Colonic mucosa (tissue), 4 donors: ENCODE measurements around the gene ZCCHC7. TPM values are rescaled to one million over a fixed set of nuclear protein-coding genes. Genes with fewer than 3 reads are reported as not detected.

Source experiments
- DNase-seq: peaks from one replicate; pipeline ENCODE4 v3.0.0-alpha.2; 2020
- H3K27ac ChIP-seq: fragments of 200-600 bp; one replicate; pipeline ENCODE4 v1.8.0; 2021
- H3K27me3 ChIP-seq: fragments of 200-600 bp; one replicate; pipeline ENCODE4 v1.8.0; 2021
- H3K36me3 ChIP-seq: fragments of 200-600 bp; one replicate; pipeline ENCODE4 v1.8.0; 2021
- H3K4me1 ChIP-seq: fragments of 200-600 bp; one replicate; pipeline ENCODE4 v1.8.0; 2021; ENCODE audit warnings: mild to moderate bottlenecking
- H3K4me3 ChIP-seq: fragments of 200-600 bp; one replicate; pipeline ENCODE4 v1.8.0; 2021
- H3K9ac ChIP-seq, 2 donors: one replicate each; pipeline ENCODE4 v1.7.0; 2013; ENCODE audit warnings: control low read depth in 2 of 2, low read depth in 2 of 2, low read length in 2 of 2
- H3K9me3 ChIP-seq: fragments of 200-600 bp; one replicate; pipeline ENCODE4 v1.8.0; 2021
- CTCF ChIP-seq: fragments of 200-600 bp; IDR thresholded peaks from one replicate; pipeline ENCODE4 v1.8.0; 2022; ENCODE audit warnings: antibody characterized with exemption, mild to moderate bottlenecking
- intact Hi-C: fragments of 100-400 bp; cut with DNase I; formaldehyde crosslinking; loops from one replicate; pipeline ENCODE4 v1.14.1; 2022
- total RNA-seq, 2 donors: library from RNA; stranded (reverse); fragmentation: NEBNext Ultra II Directional in 1 of 2; extraction: Animal tissue kit (Norgen Biotek cat#: 25700) in 1 of 2; gene quantifications; one replicate each; pipeline ENCODE4 v1.2.1, GENCODE V29; 2021
- donor health status: healthy.
- donor health status: DM: no; HTN: no; CAD: no.
- donor health status: DM: no; HTN: no; CAD: no.

ZCCHC7 gene
- total RNA-seq, 2 donors from 2014 or later: 14.6 to 15.9 TPM

DNA sequence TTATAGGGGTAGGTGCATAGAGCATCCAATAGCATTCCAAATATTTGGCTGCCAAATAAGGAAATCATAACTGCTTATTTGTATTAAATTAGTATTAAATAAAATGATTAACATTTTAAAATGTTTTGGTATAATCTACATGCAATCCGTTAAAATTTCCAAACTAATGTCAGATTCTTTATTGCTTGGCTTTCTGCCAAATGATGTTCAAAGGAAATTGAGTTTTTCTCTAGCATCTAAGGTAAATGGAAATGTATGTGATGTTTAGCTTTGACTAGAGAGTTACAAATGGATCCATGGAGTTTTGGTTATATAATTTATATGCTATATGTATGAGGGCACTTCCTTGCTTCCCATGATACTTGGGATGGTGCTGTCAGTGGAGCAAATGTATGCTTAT, 121.7 kb downstream of the ZCCHC7 start:
- Histone ChIP-seq H3K4me3 (no peak overlapping the region), H3K4me1 (no peaks in the 10 kb centered on the region), H3K27ac (no peak overlapping the region), H3K27me3 (no peaks in the 10 kb centered on the region), H3K36me3 (no peaks in the 10 kb centered on the region), H3K9ac (no peak overlapping the region), H3K9me3 (no peaks in the 10 kb centered on the region)
- intact Hi-C loops: no loop called here
- TF ChIP-seq CTCF: no peak
- no peak for DNase-seq

DNA sequence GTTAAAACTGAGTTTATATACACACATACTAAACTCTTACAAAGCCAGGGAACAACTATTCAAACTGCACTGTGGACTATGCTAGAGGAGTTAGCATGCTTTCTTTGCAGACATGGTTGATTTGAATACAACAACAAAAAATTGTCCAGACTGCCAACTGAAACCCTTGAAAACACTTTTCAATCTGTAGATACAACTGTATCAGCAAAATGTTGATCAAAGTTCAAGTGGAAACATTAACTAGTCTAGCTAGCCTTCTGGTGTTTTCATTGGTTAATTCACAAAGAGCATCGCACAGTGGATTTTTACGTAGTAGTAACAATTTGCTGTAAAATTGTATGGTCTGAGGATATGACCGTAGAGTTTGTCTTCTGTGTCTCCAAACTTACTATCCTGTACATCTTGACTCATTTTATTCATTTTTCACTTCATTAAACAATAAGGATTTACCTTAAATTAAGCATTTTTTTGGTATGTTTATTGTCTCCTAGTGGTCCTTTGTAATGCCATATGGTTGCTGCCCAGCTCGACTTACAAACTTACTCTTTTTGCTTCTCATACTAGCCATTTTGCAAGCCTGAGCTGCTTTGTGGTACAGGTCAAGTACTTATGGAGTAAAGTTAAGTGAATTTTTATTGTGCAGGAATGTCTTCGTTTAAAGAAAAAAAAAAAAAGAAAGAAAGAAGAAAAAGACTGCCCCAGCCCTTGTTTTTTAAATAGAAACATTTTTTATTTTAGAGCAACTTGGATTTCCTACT, 123.4 kb downstream of the ZCCHC7 start:
- no peak for DNase-seq
- no peak overlapping the region for H3K4me3 ChIP-seq
- H3K4me1 ChIP-seq: no peaks in the 10 kb centered on the region

DNA sequence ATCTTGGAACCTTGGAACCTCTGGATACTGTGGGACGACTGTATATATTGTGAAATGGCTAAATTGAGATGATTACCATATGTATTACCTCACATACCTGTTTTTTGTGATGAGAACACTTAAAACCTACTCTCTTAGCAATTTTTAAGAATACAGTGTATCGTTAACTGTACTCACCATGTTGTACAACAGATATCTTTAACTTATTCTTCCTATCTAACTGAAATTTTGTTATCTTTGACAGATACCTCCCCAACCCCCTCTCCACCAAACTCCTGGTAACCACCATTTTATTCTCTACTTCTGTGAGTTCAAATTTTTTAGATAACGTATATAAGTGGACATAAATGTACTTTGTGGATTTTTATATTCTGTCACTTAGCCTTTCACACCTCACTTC, 126.5 kb downstream of the ZCCHC7 start:
- H3K36me3 ChIP-seq: no peaks in the 10 kb centered on the region
- H3K4me3 ChIP-seq: no peak overlapping the region
- H3K27ac ChIP-seq: no peak overlapping the region
- H3K9ac ChIP-seq: no peak overlapping the region
- no peak for TF ChIP-seq CTCF
- DNase-seq: no peak
- no peaks in the 10 kb centered on the region for H3K27me3 ChIP-seq
- H3K9me3 ChIP-seq: no peaks in the 10 kb centered on the region
- intact Hi-C loops: no loop called here
- no peaks in the 10 kb centered on the region for H3K4me1 ChIP-seq

More for the DNA sequence above, 123.4 kb downstream of the ZCCHC7 start:
- Histone ChIP-seq H3K27me3 (no peaks in the 10 kb centered on the region), H3K36me3 (no peaks in the 10 kb centered on the region), H3K9me3 (no peaks in the 10 kb centered on the region), H3K9ac (no peak overlapping the region), H3K27ac (no peak overlapping the region)
- intact Hi-C loops: no loop called here
- TF ChIP-seq CTCF: no peak

GRCh38 chr9:37248651-37249163, 128.3 kb downstream of the ZCCHC7 start:
- intact Hi-C loops: no loop called here
- no peak overlapping the region for H3K27ac ChIP-seq
- H3K36me3 ChIP-seq: no peaks in the 10 kb centered on the region
- H3K4me3 ChIP-seq: no peak overlapping the region
- no peak for DNase-seq
- no peak for TF ChIP-seq CTCF
- H3K9me3 ChIP-seq: no peaks in the 10 kb centered on the region
- no peaks in the 10 kb centered on the region for H3K27me3 ChIP-seq
- no peak overlapping the region for H3K9ac ChIP-seq
- no peaks in the 10 kb centered on the region for H3K4me1 ChIP-seq

DNA sequence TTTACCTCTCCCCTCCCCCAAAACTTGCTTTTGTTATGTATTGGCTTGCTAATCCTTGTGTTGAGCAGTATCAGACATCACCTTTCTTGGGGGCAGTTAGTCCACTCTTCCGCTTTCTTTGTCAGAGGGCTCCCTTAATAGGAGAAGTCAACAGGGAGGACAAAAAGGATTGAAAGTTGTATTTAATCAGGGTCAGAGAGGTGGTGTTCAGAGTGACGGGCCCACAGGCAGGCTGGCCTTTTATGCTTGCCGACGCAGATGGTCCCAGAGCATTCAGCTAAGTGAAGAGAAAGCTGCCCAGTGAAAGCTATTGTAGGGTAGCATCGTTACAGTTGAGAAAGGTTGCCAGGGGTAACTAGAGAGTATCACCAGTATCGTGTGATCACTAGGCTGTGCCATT, 131.1 kb downstream of the ZCCHC7 start:
- H3K36me3 ChIP-seq: no peaks in the 10 kb centered on the region
- no peak overlapping the region for H3K4me3 ChIP-seq
- intact Hi-C loops: no loop called here
- no peak overlapping the region for H3K9ac ChIP-seq
- H3K27ac ChIP-seq: no peak overlapping the region
- no peaks in the 10 kb centered on the region for H3K9me3 ChIP-seq
- no peaks in the 10 kb centered on the region for H3K4me1 ChIP-seq
- TF ChIP-seq CTCF: no peak
- DNase-seq: no peak
- H3K27me3 ChIP-seq: no peaks in the 10 kb centered on the region
